GM21786 (cell line): Measurements from ENCODE around the gene ACP7.
"Not testable (repeated sequence)": the region's sequence is repeated elsewhere in the genome, so short reads cannot be mapped to it uniquely, and the experiment has no call there.

Experiments used
- ATAC-seq: cut with Tn5 transposase; IDR thresholded peaks from one replicate; pipeline ENCODE4 v1.9.1; 2021; ENCODE audit not compliant: unreplicated experiment

The ACP7 gene

DNA sequence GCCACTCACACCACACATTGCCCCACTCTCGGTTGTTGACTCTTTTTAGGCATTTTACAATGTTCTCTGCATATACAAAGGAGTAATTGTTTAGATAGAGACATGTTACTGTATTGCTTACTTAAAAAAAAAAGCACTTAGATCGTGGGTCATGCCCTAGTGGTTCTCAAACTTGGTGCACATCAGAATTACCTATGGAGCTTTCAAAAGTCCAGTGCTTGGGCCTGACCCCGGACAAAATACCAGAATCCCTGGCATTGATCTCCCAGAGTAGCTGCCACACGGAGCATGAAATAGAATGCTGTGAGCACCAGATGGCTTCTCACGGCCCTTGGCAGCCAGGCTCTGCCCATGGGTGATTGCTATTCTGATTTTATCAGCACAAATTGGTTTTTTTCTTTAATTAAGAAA is 20.0 kb downstream of the ACP7 start:
- no peak for ATAC-seq

DNA sequence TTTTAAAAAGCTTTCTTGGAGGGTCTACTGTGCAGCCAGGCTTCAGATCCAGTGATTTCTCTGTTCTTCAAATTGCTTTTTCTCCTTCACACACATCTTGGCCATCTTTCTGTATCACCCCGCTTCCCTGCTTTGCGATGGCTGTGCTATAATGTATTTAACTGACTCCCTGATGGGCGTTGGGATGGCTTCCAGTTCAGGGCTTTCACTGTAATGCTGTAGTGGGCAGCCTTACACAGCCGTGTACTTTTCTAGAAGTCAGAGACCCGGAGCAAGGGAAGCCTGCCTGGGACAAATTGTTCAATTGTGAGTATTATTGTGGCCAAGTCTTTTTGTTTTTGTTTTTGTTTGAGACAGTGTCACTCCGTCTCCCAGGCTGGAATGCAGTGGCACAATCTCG is 22.0 kb downstream of the ACP7 start:
- no peak for ATAC-seq

DNA sequence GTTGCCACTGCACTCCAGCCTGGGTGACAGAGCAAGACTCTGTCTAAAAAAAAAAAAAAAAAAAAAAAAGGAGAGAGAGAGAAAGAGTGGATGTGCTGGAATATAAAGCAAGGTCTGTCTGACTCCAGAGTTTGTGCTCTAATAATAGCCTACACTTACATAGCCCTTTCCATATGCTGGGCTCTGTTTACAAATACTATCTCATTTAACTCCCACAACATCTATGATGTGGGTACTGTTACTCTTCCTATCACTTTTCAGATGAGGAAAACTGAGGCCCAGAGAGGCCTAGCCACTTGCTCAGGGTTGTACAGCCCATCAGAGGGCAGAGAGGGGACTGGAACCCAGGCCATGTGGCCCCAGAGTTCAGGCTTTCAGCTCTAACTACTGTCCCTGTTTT is 25.5 kb downstream of the ACP7 start:
- ATAC-seq = no peak

GRCh38 chr19:39110263-39110967 is 26.2 kb downstream of the ACP7 start:
- ATAC-seq = no peak

- ATAC-seq = no peak
Observed at GRCh38 chr19:39111593-39112199, 27.5 kb downstream of the ACP7 start.

GRCh38 chr19:39112338-39112890 is 28.2 kb downstream of the ACP7 start:
- no peak for ATAC-seq

- no peak for ATAC-seq
Observed at GRCh38 chr19:39113199-39113598, 29.0 kb downstream of the ACP7 start.

DNA sequence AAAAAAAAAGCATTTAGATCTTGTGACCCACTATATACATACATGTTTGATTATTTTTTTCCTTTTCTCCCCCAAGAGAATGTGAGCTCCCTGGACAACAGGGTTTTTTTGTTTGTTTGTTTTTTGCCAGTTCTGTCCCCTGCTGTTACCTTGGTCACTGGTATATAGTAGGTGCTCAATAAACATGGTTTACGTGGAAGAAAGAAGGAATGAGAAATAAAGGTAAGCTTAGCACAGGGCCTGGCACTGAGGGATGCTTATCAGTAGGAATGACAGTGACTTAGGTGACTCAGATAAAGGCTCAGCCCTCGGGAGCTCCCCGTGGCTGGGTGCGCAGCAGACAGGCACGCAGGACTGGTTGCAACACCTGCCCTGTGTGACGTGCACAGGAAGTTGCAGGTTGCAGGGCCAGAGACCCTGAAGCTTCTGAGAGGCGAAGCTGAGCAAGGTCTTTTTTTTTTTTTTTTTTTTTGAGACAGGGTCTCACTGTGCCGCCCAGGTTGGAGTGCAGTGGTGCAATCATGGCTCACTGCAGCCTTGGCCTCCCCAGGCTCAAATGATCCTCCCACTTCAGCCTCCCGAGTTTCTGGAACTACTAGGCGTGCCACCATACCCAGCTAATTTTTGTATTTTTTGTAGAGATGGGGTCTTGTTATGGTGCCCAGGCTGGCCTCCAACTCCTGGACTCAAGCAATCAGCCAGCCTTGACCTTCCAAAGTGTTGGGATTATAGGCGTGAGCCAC is 31.1 kb downstream of the ACP7 start:
- ATAC-seq = no peak

- ATAC-seq = not testable (repeated sequence)
Observed at GRCh38 chr19:39117023-39117422, 32.9 kb downstream of the ACP7 start.

DNA sequence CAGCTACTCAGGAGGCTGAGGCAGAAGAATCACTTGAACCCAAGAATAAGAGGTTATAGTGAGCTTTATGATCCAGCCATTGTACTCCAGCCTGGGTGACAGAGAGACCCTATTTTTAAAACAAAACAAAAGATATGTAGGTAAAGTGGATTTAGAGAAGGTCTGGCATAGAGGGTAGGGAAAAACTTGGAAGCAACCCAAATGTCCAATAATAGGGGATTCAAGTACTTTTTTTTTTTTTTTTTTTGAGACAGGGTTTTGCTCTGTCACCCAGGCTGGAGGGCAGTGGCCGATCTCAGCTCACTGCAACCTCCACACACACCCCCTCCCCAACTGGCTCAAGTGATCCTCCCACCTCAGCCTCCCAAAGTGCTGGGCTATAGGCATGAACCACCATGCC is 35.7 kb downstream of the ACP7 start:
- ATAC-seq = no peak

DNA sequence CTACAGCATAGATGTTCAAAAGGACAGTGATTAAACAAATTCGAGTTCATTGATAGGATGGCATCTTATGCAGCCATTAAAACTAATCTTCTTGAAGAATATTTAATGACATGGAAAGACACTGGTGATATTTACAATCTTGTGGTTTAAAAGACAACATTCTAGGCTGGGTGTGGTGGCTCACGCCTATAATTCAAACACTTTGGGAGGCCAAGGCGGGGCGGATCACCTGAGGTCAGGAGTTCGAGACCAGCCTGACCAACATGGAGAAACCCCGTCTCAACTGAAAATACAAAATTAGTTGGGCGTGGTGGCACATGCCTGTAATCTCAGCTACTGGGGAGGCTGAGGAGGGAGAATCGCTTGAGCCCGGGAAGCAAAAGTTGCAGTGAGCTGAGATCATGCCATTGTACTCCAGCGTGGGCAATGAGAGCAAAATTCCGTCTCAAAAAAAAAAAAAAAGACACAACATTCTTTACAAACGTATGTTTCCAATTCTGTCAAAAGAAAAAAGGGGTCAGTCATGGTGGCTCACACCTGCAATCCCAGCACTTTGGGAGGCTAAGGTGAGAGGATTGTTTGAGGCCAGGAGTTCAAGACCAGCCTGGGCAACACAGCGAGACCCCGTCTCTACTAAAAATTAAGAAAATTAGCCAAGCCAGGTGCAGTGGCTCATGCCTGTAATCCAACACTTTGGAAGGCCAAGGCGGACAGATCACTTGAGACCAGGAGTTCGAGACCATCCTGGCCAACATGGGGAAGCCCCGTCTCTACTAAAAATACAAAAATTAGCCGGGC is 39.0 kb downstream of the ACP7 start:
- no peak for ATAC-seq

DNA sequence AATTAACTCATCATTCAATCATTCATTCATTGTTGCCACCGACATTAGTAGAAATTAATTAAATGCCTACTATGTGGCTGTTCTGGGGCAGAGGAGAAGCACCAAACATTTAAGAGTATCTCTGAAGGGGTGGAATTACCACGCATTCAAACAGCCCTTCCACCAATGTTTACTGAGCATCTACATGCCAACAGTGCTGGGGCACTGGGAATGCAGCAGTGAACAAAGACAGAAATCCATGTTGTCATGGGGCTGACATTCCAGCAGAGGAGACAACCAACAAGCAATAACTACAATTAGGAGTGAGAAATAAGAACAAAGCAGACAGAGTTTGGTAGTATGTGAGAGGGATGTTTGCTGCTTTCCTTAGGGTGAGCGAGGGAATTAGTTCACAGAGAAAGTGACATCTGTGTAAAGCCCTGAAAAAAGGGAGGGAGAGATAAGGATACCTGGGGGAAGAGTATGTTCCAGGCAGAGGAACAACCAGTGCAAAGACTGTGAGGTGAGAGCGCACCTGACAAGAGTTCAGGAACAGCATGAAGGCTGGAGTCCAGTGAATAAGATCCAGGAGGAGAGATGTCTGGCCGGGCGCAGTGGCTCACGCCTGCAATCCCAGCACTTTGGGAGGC is 40.1 kb downstream of the ACP7 start:
- no peak for ATAC-seq

DNA sequence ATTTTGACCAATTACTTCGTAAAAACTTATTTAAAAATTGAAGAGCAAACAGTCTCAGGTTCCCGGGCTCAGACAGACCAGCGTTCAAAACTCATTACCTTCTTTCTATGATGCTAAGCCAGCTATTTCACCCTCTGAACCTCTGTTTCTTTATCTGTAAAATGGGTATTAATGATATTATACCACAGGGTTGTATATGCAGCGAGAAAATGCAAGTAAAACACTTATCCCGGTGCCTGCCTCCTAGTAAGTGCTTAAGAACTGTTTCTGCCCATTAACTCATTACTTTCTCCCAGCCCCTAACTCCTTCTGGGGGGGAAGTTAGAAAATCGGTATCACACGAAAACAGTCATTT is 41.0 kb downstream of the ACP7 start:
- no peak for ATAC-seq

GRCh38 chr19:39125554-39126311 is 41.6 kb downstream of the ACP7 start, which contains the start of gene PAK4:
Gene PAK4 (plus strand): TSS chr19:39125786. CDS start chr19:39169554, 43,768 bp downstream.
- ATAC-seq = peak; percentile 87

DNA sequence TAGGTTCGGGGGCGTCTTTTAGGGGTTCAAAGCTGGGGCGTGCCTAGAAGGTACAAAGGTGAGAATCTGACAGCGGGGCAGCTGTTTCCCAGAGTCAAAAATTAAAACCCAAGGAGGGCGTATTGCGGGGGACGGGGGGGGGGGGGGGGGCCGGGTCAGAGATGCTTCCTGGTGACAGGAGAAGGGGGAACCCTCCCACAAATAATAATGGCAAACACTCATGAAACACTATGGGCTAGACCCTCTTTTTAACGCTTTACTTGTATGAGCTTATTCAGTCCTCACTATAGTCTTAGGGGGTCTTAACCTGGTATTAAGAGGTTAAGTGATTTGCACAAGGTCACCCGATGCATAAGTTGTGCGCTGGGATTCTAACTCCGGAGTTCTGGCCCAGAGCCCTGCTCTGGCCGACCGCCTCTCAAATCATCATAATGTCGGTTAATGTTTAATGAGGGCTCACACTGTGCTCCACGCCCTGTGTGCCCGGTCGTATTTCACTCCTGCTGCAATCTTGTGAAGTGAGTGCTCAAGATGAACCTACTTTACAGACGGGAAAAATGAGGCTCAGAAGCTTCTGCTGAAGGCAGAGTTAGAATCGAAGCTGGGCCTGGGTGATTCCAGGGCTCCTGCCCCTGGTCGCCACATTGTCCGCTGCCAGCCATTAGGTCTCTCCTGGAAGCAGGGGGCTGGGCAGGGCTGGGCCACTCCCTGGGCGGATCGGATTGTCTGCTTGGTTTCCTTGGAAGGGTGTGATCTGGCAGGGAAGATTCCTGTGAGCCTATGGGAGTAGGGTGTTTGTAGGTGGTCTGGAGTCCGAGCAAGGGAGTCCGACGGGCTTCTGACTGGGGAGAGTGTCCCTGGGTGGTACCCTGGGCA is 42.4 kb downstream of the ACP7 start:
- no peak for ATAC-seq

- no peak for ATAC-seq
Observed at GRCh38 chr19:39127812-39128515, 43.8 kb downstream of the ACP7 start.

- ATAC-seq = no peak
Observed at GRCh38 chr19:39128516-39129079, 44.4 kb downstream of the ACP7 start.

DNA sequence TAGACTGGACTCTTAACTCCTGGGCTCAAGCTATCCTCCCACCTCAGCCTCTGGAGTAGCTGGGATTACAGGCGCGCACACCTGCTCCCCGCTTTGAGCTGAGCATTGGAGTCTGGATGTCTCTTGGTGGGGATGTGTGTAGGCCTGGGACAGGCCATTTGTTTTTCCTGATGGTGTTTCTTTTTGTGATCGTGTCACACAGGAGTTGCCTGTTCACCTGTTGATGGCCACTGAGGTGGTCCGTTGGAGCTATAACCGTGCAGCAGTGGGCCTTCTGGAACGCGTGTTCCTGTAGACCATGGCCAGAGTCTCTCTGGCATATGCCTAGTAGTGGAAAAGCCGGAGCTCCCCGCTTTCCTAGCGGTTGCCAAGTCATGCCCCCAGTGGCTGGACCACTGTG is 44.9 kb downstream of the ACP7 start:
- ATAC-seq = no peak
